Mesenchymal stem cell (in vitro differentiated cells and primary cell): ENCODE data around the gene USP3.
"Not testable (repeated sequence)": the region's sequence is repeated elsewhere in the genome, so short reads cannot be mapped to it uniquely, and the experiment has no call there.

Source experiments
- DNase-seq: peaks from one replicate; pipeline ENCODE4 v3.0.0-alpha.2; 2013
- H2AFZ ChIP-seq: one replicate; pipeline ENCODE4 v1.6.1; 2013; ENCODE audit warnings: low read depth, mild to moderate bottlenecking, control low read depth, inconsistent platforms, low read length, moderate library complexity
- H2AK5ac ChIP-seq: 2 replicates; pipeline ENCODE4 v1.6.1; 2013; ENCODE audit warnings: low read length, moderate library complexity, mild to moderate bottlenecking, inconsistent platforms; ENCODE audit not compliant: severe bottlenecking
- H2BK120ac ChIP-seq: one replicate; pipeline ENCODE4 v1.6.1; 2013; ENCODE audit warnings: low read depth, mild to moderate bottlenecking, inconsistent platforms, low read length, moderate library complexity
- H2BK12ac ChIP-seq, 2 experiments: one replicate each; pipeline ENCODE4 v1.6.1; 2013; ENCODE audit warnings: inconsistent platforms in 2 of 2, low read length in 2 of 2, mild to moderate bottlenecking in 2 of 2, moderate library complexity in 2 of 2, control low read depth in 1 of 2
- H2BK15ac ChIP-seq: one replicate; pipeline ENCODE4 v1.6.1; 2013; ENCODE audit warnings: mild to moderate bottlenecking, low read depth, inconsistent platforms; ENCODE audit not compliant: poor library complexity, severe bottlenecking
- H2BK5ac ChIP-seq: 2 replicates; pipeline ENCODE4 v1.6.1; 2013; ENCODE audit warnings: low read depth, mild to moderate bottlenecking, low read length, control low read depth, inconsistent platforms; ENCODE audit not compliant: poor library complexity, severe bottlenecking
- H3K14ac ChIP-seq, 2 experiments: one replicate each; pipeline ENCODE4 v1.6.1; 2013; ENCODE audit warnings: inconsistent platforms in 2 of 2, low read length in 2 of 2, control low read depth in 1 of 2, mild to moderate bottlenecking in 1 of 2, moderate library complexity in 1 of 2
- H3K18ac ChIP-seq, 2 experiments: one replicate each; pipeline ENCODE4 v1.6.1; 2013; ENCODE audit warnings: inconsistent platforms in 2 of 2, low read length in 2 of 2, control low read depth in 1 of 2, low read depth in 1 of 2, mild to moderate bottlenecking in 1 of 2
- H3K23ac ChIP-seq, 2 experiments: one replicate each; pipeline ENCODE4 v1.6.1; 2013; ENCODE audit warnings: inconsistent platforms in 2 of 2, low read length in 2 of 2, mild to moderate bottlenecking in 2 of 2, moderate library complexity in 2 of 2, control low read depth in 1 of 2
- H3K27ac ChIP-seq: 2 replicates; pipeline ENCODE4 v1.5.1; 2013; ENCODE audit warnings: mild to moderate bottlenecking, moderate library complexity, low read length, control low read depth, inconsistent platforms; ENCODE audit not compliant: poor library complexity, severe bottlenecking
- H3K27me3 ChIP-seq, 2 experiments: 2 replicates each; pipeline versions ENCODE4 v1.6.1 to v1.7.0; 2013; ENCODE audit warnings: low read length in 2 of 2, mild to moderate bottlenecking in 2 of 2, moderate library complexity in 2 of 2, control low read depth in 1 of 2, inconsistent platforms in 1 of 2; ENCODE audit not compliant: control insufficient read depth in 1 of 2, insufficient read depth in 1 of 2
- H3K36me3 ChIP-seq, 2 experiments: 2 replicates each; pipeline versions ENCODE4 v1.6.1 to v1.7.0; 2013; ENCODE audit warnings: low read length in 2 of 2, control low read depth in 1 of 2, inconsistent platforms in 1 of 2, low read depth in 1 of 2, mild to moderate bottlenecking in 1 of 2; ENCODE audit not compliant: insufficient read depth in 2 of 2, control insufficient read depth in 1 of 2
- H3K4ac ChIP-seq, 2 experiments: one replicate each; pipeline ENCODE4 v1.6.1; 2013; ENCODE audit warnings: inconsistent platforms in 2 of 2, low read length in 2 of 2, mild to moderate bottlenecking in 2 of 2, moderate library complexity in 2 of 2, control low read depth in 1 of 2, low read depth in 1 of 2
- H3K4me1 ChIP-seq: 2 replicates; pipeline ENCODE4 v1.6.1; 2013; ENCODE audit warnings: low read depth, low read length, control low read depth; ENCODE audit not compliant: control insufficient read depth, insufficient read depth
- H3K4me2 ChIP-seq: 2 replicates; pipeline ENCODE4 v1.6.1; 2013; ENCODE audit warnings: low read length, mild to moderate bottlenecking, inconsistent platforms; ENCODE audit not compliant: poor library complexity, severe bottlenecking
- H3K4me3 ChIP-seq, 2 experiments: 2 replicates each; pipeline versions ENCODE4 v1.5.1 to v1.7.0; 2013; ENCODE audit warnings: low read length in 2 of 2, mild to moderate bottlenecking in 2 of 2, control low read depth in 1 of 2, low read depth in 1 of 2; ENCODE audit not compliant: insufficient read depth in 1 of 2
- H3K79me1 ChIP-seq: replicated peaks from 2 replicates; pipeline ENCODE4 v1.6.1; 2013; ENCODE audit warnings: mild to moderate bottlenecking, control low read depth, low read length, inconsistent platforms; ENCODE audit not compliant: poor library complexity, severe bottlenecking
- H3K9ac ChIP-seq: 2 replicates; pipeline ENCODE4 v1.7.0; 2013; ENCODE audit warnings: mild to moderate bottlenecking, low read length, moderate library complexity
- H3K9me3 ChIP-seq: 2 replicates; pipeline ENCODE4 v1.7.0; 2013; ENCODE audit warnings: mild to moderate bottlenecking, low read length; ENCODE audit not compliant: control insufficient read depth
- H4K8ac ChIP-seq: one replicate; pipeline ENCODE4 v1.6.1; 2013; ENCODE audit warnings: inconsistent platforms, mild to moderate bottlenecking, low read length, moderate library complexity
- H4K91ac ChIP-seq: one replicate; pipeline ENCODE4 v1.6.1; 2013; ENCODE audit warnings: mild to moderate bottlenecking, low read length, inconsistent platforms
- WGBS: methylation state at CpG from one replicate; pipeline ENCODE4 v1.1.7; 2013; ENCODE audit warnings: mixed read lengths; 5-methylcytosine and 5-hydroxymethylcytosine counted together

Gene USP3

GRCh38 chr15:63615935-63616334 lies 111.5 kb downstream of the USP3 start:
- no peak overlapping the region for H2BK120ac ChIP-seq
- no peak overlapping the region for H3K9ac ChIP-seq
- no peak overlapping the region for H3K27ac ChIP-seq
- no peak overlapping the region for H2AK5ac ChIP-seq
- H2BK15ac ChIP-seq: no peak overlapping the region
- no peak overlapping the region for H3K23ac ChIP-seq
- H2BK12ac ChIP-seq: no peak overlapping the region
- no peaks in the 10 kb centered on the region for H3K27me3 ChIP-seq
- no peak overlapping the region for H3K14ac ChIP-seq
- H3K4ac ChIP-seq: no peak overlapping the region
- H3K4me1 ChIP-seq: peaks cover 12% of the 10 kb centered on the region
- no peaks in the 10 kb centered on the region for H3K9me3 ChIP-seq
- DNase-seq: no peak
- H3K36me3 ChIP-seq: peaks cover 11 to 52% of the 10 kb centered on the region in 2 experiments
- H4K91ac ChIP-seq: no peak overlapping the region
- H3K79me1 ChIP-seq: no peaks in the 10 kb centered on the region
- WGBS: 100% methylated on average over 1 of the region's 3 CpGs
- H2BK5ac ChIP-seq: no peak overlapping the region
- no peak overlapping the region for H4K8ac ChIP-seq
- H3K4me2 ChIP-seq: no peak overlapping the region
- no peak overlapping the region for H3K18ac ChIP-seq
- no peak overlapping the region for H3K4me3 ChIP-seq
- H2AFZ ChIP-seq: no peak overlapping the region

GRCh38 chr15:63617147-63617546 lies 112.8 kb downstream of the USP3 start:
- not testable (repeated sequence) for H3K4me2 ChIP-seq, H2BK15ac ChIP-seq, H3K79me1 ChIP-seq, H3K4ac ChIP-seq, H3K27me3 ChIP-seq, H4K91ac ChIP-seq, H3K4me1 ChIP-seq, H3K18ac ChIP-seq, H3K27ac ChIP-seq, H2AK5ac ChIP-seq, H3K9ac ChIP-seq, H2BK5ac ChIP-seq, H2BK12ac ChIP-seq, H2AFZ ChIP-seq, DNase-seq, H3K23ac ChIP-seq, H3K14ac ChIP-seq, H2BK120ac ChIP-seq, H3K9me3 ChIP-seq, H4K8ac ChIP-seq, H3K4me3 ChIP-seq
- 100% methylated on average over 2 of the region's 4 CpGs for WGBS
- peaks cover 7 to 47% of the 10 kb centered on the region in 2 experiments for H3K36me3 ChIP-seq

- not testable (repeated sequence) for H3K79me1 ChIP-seq, H2BK120ac ChIP-seq, H3K27me3 ChIP-seq, H3K27ac ChIP-seq, H3K4me2 ChIP-seq, H4K91ac ChIP-seq, H3K9ac ChIP-seq, H2AK5ac ChIP-seq, H2BK12ac ChIP-seq, H3K4me1 ChIP-seq, H2BK5ac ChIP-seq, H3K18ac ChIP-seq, DNase-seq, H3K4ac ChIP-seq, H2BK15ac ChIP-seq, H3K14ac ChIP-seq, H3K9me3 ChIP-seq, H3K23ac ChIP-seq, H3K4me3 ChIP-seq, H2AFZ ChIP-seq, H4K8ac ChIP-seq
- WGBS: no CpG with 5 or more reads among the region's 3 CpGs
- H3K36me3 ChIP-seq: peaks cover 7 to 47% of the 10 kb centered on the region in 2 experiments
Observed at GRCh38 chr15:63617627-63618026, 113.2 kb downstream of the USP3 start.

- not testable (repeated sequence) for H4K91ac ChIP-seq, H3K14ac ChIP-seq, DNase-seq, H3K18ac ChIP-seq, H2BK12ac ChIP-seq, H2AK5ac ChIP-seq, H2BK15ac ChIP-seq, H3K9me3 ChIP-seq, H3K4me3 ChIP-seq, H4K8ac ChIP-seq, H2BK120ac ChIP-seq, H2BK5ac ChIP-seq, H3K9ac ChIP-seq, H3K27ac ChIP-seq, H3K4me2 ChIP-seq, H2AFZ ChIP-seq, H3K4me1 ChIP-seq, H3K79me1 ChIP-seq, H3K4ac ChIP-seq, H3K23ac ChIP-seq, H3K27me3 ChIP-seq
- H3K36me3 ChIP-seq: peaks cover 8 to 48% of the 10 kb centered on the region in 2 experiments
- WGBS: no CpG with 5 or more reads among the region's 2 CpGs
Observed at GRCh38 chr15:63620760-63621159, 116.4 kb downstream of the USP3 start.
